CD4-positive, alpha-beta T cell treated with Interleukin-15 for 1 hour (primary cell): ENCODE measurements around the gene TMEM134.
"Not testable (repeated sequence)": the region's sequence is repeated elsewhere in the genome, so short reads cannot be mapped to it uniquely, and the experiment has no call there.

Experiments
- DNase-seq: peaks from one replicate; pipeline ENCODE4 v3.0.0-alpha.2; 2020

Gene TMEM134

GRCh38 chr11:67436459-67437081 is 32.5 kb downstream of the TMEM134 start:
- DNase-seq, result peak; percentile 61

- no peak for DNase-seq
These were observed 33.2 kb downstream of the TMEM134 start for GRCh38 chr11:67435727-67436458.

GRCh38 chr11:67435031-67435726 is 33.9 kb downstream of the TMEM134 start:
- no peak for DNase-seq

- no peak for DNase-seq
These were observed 34.6 kb downstream of the TMEM134 start for GRCh38 chr11:67434395-67434881.

- DNase-seq, result no peak
These were observed 35.3 kb downstream of the TMEM134 start for GRCh38 chr11:67433536-67434394.

GRCh38 chr11:67432655-67433349 is 36.2 kb downstream of the TMEM134 start:
- no peak for DNase-seq

GRCh38 chr11:67431346-67432249 is 37.5 kb downstream of the TMEM134 start:
- DNase-seq, result no peak

GRCh38 chr11:67429722-67430121 is 39.3 kb downstream of the TMEM134 start:
- no peak for DNase-seq

GRCh38 chr11:67429038-67429668 is 39.9 kb downstream of the TMEM134 start:
- DNase-seq, result no peak

GRCh38 chr11:67428052-67429001 is 40.7 kb downstream of the TMEM134 start, which contains the start of gene RPS6KB2:
Gene RPS6KB2 (plus strand): TSS chr11:67428494. CDS start chr11:67428546, 52 bp downstream.
- peak; percentile 97 for DNase-seq

- not testable (repeated sequence) for DNase-seq
These were observed 41.6 kb downstream of the TMEM134 start for GRCh38 chr11:67427364-67427859.

GRCh38 chr11:67423891-67424613 is 45.0 kb downstream of the TMEM134 start:
- DNase-seq, result no peak

- no peak for DNase-seq
These were observed 45.6 kb downstream of the TMEM134 start for GRCh38 chr11:67423466-67423865.

- no peak for DNase-seq
These were observed 46.2 kb downstream of the TMEM134 start for GRCh38 chr11:67422891-67423290.

- DNase-seq, result no peak
These were observed 47.5 kb downstream of the TMEM134 start for GRCh38 chr11:67421430-67422031.

- peak; percentile 97 for DNase-seq
These were observed 48.2 kb downstream of the TMEM134 start for GRCh38 chr11:67420646-67421429.

- DNase-seq, result no peak
These were observed 48.9 kb downstream of the TMEM134 start for GRCh38 chr11:67420147-67420645.
